Umbilical cord (tissue), 2 donors: ENCODE data around the gene PTPRD. TPM values are rescaled to one million over a fixed set of nuclear protein-coding genes. Genes with fewer than 3 reads are reported as not detected.

Experiments used
- DNase-seq: peaks from one replicate; pipeline ENCODE4 v3.0.0-alpha.2; 2015; ENCODE audit warnings: low spot score
- total RNA-seq: library from RNA; depleted of rRNA; stranded (reverse); fragments of >200 nt; gene quantifications from one replicate; pipeline ENCODE4 v1.2.3, GENCODE V29; 2014; ENCODE audit warnings: low replicate concordance; ENCODE audit not compliant: insufficient read depth

The PTPRD gene
- total RNA-seq, 1 donor from 2014 or later, result 29.1 TPM

GRCh38 chr9:8781458-8781857 is 1831.3 kb downstream of the PTPRD start:
- no peak for DNase-seq

DNA sequence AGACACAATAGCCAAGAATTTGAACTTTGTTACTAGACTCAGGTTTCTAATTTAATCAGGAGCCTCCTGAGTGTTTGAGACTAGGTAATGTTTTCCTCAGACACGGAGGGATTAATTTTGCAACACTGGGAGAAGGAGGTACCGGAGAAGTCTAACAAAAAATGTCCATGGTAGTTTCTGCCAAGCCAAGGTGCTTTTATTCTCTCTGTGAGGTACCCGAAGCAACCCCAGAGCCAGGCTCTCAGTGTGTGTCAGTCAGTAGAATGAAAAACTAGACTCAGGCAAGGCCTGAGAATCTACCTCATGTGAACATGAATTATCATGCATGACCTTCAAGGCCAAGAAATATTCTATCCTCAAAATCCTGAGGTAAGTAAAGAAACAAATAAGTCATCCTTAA is 1832.4 kb downstream of the PTPRD start:
- DNase-seq, result no peak

DNA sequence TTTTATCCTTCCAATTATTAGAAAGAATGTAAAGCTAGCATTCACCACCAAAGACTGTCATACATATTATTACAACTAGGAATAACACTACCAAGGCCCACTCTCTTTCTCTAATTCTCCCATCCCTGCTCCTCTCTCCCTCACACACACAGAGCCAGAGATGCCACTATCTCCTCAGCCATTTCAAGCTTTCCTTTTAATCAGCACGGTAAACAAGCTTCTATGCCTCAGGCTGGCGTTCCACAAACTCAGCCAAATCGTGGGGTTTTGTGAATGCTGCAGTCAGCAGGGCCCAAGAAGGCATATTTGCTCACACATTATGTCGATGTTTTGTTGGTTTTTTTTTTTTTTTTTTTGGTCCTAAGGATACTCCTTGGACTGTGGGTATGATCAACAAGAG is 1833.3 kb downstream of the PTPRD start:
- no peak for DNase-seq

DNA sequence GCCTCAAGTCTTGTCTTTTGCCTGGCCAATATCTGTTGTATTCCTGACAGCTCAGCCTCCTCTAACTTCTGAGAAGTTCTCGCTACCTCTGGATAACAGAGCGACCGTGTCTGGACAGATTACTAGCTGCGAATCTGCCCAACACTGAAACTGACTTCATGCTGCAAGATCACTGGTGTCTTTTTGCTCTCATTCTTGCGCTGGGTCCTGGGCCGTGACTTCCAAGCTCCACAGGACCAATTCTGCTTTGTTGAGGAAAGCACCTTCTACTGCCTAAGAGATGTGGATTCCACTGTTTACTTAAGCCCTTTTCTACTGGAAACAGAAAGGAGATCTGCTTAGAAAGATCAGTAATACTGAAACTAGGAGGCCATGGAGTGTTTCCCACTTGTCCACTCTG is 1834.4 kb downstream of the PTPRD start:
- DNase-seq, result peak; percentile 33

GRCh38 chr9:8772302-8772701 is 1840.5 kb downstream of the PTPRD start:
- no peak for DNase-seq

GRCh38 chr9:8769153-8769552 is 1843.6 kb downstream of the PTPRD start:
- no peak for DNase-seq

DNA sequence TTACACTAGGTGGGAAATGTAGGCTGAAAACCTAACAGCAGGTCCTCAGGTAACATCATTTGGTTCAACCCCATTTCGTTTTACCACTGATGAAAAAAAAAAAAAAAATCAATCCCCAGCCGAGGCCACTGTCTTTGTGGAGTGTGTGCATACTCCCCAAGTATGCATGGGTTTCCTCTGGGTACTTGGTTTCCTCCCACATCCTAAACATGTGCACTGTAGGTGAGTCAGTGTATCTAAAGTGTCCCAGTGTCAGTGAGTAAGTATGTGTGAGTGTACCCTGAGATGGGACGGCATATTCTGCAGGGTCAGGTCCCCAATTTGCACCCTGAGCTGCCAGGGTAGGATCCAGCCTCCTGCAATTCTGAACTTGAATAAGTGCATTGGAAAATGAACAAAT is 1846.7 kb downstream of the PTPRD start:
- DNase-seq, result no peak

DNA sequence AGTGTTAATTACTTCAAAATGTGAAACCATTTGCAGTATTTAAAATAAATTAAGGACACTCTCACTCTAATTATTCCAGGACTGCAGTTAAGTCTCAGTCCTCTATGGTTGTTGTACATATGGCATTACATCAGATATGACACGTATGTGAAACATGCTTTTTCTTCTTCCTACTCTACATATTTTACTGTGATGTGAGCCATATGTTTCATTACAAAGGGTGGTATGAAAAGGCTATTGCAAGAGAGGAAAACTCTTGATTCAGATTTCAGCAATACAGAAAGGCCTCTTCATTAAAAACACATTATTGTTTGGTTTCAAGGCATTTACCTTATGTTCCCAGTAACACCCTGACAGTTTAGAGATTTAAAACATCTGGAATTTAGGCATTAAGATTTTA is 1848.8 kb downstream of the PTPRD start:
- DNase-seq, result peak; percentile 56

GRCh38 chr9:8762479-8763085 is 1850.2 kb downstream of the PTPRD start:
- peak; percentile 10 for DNase-seq

- DNase-seq, result peak; percentile 16
These were observed 1852.6 kb downstream of the PTPRD start for GRCh38 chr9:8760000-8760767.

DNA sequence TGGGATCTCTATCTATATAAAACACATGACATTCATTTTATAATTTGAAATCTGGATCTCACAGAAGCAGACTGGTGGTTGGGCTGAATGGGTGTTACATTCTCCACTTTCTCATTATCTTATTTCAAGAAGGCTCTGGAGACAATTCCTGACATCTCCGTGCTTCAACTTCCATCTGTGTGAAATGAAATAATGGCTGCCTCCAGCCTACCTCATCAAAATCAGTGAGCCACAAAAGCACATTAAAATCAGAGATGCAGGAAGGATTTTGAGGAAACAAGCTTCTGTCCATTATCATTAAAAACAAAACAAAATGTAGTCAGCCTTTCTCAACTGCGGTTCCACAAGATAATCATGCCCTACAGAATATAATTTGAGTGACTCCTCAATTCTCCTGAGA is 1854.9 kb downstream of the PTPRD start:
- DNase-seq, result no peak

DNA sequence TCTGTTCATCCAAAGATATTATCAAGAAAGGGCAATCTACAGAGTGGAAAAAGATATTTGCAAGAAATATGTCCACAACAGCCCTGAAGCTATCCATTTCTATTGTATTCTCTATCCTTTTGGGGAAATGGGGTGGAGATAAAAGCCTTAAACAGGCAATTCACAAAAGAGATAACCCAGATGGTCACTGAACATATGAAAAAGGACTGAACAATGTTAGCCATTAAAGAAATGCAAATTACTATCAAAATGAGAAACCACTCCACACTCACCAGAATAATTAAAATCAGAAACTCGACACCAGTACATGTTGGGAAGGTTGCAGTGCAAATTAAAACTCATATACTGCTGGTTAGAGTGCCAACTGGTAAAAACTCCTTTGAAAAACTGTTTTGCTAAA is 1858.1 kb downstream of the PTPRD start:
- DNase-seq, result no peak

DNA sequence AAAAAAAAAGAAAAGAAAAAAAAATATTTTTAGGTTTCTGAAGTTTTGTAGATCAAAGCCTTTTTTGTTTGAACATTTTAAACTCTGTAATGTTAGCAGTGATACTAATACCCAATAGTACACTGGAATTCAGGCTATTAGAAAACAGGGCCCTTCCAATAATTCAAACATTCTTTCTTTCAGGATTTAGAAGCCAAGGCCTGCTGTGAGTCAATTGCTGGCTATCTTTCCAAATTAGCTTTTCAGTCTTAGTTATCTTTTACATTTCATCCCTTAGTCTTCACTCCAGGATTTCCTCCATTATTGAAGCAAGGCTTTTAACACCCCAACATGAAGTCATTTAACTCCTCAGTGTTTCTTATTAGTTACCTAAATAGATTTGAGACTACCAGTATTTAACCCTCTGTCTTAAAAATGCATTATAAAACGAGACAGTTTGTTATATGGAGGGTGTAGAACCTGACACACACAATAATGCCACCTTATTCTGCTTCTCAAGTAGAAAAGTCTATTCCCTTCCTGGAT is 1861.3 kb downstream of the PTPRD start:
- peak; percentile 75 for DNase-seq

- DNase-seq, result peak; percentile 67
These were observed 1862.2 kb downstream of the PTPRD start for GRCh38 chr9:8750639-8751051.

- DNase-seq, result no peak
These were observed 1867.5 kb downstream of the PTPRD start for GRCh38 chr9:8745347-8745746.

- no peak for DNase-seq
These were observed 1873.9 kb downstream of the PTPRD start for GRCh38 chr9:8738945-8739344.

- no peak for DNase-seq
These were observed 1876.0 kb downstream of the PTPRD start for GRCh38 chr9:8736805-8737204.

DNA sequence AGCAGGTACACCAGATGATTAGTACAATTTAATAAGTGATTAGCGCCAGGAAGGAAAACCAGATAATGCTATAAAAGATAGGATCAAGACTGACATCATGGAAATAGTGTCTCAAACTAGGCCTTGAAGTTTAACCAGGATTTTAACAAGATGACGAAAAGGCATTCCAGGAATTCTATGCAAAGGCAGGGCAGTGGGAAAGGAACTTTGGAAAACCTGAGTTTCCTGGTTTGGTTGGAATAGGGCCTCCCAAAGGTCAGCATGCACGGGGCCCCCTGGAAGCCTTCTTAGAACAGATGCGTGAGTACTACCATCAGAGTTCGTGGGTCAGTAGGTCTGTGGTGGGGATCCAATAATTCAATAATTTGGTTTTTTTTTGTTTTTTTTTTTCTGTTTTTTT is 1878.0 kb downstream of the PTPRD start:
- peak; percentile 29 for DNase-seq

DNA sequence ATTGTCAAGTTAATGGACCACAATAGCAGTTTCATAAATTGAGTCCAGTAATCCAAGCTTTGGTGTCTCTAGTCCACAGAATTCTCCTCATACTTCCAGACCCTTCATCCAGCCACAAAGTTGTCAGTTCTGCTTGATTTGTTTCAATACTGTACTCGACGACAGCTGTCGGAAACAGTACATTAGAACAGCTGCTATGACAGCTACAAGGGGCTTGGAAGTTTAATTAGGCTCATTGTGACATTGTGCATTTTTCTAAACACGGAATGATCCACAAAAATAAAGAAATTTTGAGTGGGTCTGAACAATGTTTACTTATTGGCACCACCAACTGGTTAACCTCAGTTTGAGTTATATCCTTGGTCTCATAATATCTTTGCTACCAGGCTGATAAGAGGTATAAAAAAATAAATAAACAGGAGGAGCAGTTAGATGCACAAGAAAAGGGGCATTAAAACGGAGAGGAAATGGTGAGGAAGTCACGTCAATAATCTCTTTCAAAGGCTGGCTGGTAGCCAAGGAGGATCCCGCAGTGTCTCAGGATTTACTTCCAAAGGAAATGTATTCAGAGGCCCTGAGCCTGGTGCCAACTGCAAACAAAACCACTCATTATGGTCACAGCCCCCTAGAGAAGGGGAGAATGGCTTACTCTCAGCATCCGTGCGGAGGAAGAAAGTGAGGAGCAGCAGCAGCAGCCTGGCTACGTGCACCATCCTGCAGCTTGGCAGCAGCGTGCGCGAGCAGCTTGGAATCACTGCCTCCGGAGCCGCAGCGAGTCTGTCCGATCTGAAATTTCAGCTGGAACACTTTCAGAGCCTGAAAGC is 1879.5 kb downstream of the PTPRD start:
- DNase-seq, result peak; percentile 47

DNA sequence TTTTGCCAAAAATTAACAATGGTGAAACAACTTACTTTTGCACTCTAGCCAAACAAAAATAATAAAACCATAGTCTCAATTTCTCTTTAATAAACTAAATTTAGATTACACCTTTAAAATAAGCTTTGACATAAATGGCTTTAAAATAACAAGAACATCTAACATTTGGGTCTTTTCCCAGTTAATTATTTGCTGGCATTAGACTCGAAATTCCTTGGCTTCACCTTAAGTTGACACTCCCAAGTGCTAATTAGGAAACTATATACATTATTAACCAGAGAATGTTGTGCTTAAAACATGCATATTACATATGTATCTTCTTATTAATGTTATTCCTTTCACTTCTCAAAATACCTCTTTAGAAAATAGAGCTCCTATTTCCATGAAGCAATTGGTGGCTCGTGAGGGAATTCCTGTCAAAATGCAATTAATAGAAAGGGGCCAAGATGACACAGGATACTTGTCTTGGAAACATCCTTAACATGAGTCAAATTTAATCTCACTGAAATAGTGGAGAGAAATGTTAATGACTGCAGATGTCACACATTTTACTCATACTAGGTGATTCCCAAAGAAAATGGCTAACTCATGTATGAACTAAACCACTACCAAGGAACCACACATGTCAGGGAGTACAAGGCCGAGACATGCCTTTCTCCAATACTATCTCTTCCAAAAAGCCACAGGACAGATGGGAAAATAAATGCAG is 1880.3 kb downstream of the PTPRD start:
- DNase-seq, result no peak

DNA sequence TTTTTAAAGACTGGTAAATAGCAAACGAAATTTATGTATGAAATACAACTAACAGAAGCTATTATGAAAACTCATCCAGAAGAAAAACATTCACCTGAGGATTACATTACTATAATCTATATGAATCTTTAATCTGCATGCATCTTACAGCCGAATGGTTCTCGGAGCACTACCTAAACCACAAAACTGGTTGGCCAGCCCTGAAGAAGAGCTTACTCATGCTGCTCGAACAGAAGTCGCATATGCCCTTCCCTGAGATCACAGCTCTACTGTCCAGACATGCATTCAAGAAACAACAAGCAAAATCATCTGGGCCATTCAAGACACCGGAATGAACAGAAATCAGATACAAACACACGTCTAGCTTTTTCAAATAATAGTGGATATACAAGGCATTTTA is 1882.2 kb downstream of the PTPRD start:
- no peak for DNase-seq

GRCh38 chr9:8728910-8729309 is 1883.9 kb downstream of the PTPRD start:
- no peak for DNase-seq
